ENCODE measurements around the gene SDK2.

SDK2 gene

DNA sequence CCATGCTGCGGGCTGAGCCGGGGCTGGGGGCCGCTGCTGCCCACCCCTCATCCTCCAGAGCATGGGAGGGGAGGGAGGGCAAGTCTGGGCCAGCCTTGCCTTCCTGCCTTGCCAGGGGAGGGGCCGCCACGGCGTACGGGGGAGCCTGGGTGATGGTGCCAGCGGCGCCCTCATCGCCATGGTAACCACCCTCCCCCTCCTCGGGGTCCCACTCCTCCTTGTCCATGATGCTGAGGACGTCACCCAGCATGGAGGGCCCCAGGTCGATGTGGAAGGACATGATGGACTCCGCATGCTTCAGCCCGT, 358.7 kb downstream of the SDK2 start:
- DNase-seq (ENCODE audit: low read depth), result no peak
- TF ChIP-seq, protein P1, sequence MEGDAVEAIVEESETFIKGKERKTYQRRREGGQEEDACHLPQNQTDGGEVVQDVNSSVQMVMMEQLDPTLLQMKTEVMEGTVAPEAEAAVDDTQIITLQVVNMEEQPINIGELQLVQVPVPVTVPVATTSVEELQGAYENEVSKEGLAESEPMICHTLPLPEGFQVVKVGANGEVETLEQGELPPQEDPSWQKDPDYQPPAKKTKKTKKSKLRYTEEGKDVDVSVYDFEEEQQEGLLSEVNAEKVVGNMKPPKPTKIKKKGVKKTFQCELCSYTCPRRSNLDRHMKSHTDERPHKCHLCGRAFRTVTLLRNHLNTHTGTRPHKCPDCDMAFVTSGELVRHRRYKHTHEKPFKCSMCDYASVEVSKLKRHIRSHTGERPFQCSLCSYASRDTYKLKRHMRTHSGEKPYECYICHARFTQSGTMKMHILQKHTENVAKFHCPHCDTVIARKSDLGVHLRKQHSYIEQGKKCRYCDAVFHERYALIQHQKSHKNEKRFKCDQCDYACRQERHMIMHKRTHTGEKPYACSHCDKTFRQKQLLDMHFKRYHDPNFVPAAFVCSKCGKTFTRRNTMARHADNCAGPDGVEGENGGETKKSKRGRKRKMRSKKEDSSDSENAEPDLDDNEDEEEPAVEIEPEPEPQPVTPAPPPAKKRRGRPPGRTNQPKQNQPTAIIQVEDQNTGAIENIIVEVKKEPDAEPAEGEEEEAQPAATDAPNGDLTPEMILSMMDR (conservative IDR thresholded peaks at IDR 0.05; ENCODE audit: low read length), result no peak
- H3K4me3 ChIP-seq (ENCODE audit: low read length), result no peak overlapping the region

DNA sequence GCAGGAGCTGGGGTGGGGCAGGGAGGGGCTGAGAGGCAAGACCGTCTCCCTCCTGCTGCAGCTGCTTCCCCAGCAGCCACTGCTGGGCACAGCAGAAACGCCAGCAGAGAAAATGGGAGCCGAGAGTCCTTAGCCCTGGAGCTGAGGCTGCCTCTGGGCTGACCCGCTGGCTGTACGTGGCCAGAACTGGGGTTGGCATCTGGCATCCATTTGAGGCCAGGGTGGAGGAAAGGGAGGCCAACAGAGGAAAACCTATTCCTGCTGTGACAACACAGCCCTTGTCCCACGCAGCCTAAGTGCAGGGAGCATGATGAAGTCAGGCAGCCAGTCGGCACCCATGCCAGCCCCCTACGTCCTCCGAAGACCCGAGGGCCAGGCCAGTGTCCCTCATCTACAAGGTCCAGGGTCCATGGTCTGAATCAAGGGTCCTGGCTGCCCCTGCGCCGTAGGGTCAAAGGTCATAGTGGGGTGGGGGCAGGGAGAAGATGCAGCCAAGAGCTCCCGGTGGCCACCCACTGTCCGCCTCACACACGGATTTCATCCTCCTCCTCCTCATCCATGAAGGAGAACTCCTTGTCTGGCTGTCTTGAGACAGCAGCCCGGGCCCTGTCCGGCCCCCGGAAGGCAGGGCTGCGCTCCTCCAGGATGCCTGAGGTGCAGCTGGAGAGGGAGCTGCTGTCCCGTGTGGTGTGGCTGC, 359.2 kb downstream of the SDK2 start:
- DNase-seq (ENCODE audit: low read depth), result no peak
- H3K4me3 ChIP-seq (ENCODE audit: low read length), result no peak overlapping the region
- TF ChIP-seq, protein P1 (conservative IDR thresholded peaks at IDR 0.05; ENCODE audit: low read length), result no peak
